Smooth muscle cell of the brain vasculature (primary cell): ENCODE results near the gene PPP4R4.
"Not testable (repeated sequence)": the region's sequence is repeated elsewhere in the genome, so short reads cannot be mapped to it uniquely, and the experiment has no call there.

ENCODE experiments used
- DNase-seq: peaks from one replicate; pipeline ENCODE4 v3.0.0-alpha.2; 2012; ENCODE audit warnings: low read depth, low spot score

The PPP4R4 gene

GRCh38 chr14:94276898-94277561 is 102.9 kb downstream of the PPP4R4 start:
- DNase-seq, result not testable (repeated sequence)

DNA sequence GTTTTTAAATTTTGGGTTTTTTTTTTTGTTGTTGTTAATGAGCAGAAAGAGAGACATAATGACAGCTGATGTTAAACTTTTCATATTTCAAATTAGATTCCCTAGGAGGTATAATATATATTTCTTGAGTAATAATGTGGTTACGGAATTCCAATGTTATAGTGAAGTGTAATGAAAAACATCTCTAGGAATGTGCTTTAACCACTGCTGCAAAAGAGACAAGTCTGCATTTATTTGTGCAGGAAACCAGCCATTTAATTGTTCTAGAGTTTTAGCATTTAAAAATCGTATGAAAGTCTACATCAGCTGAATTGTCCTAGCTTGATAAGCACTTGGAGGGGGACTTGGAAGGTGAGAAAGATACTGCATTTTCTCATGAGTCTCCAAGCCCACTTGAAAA is 104.6 kb downstream of the PPP4R4 start:
- DNase-seq, result no peak

DNA sequence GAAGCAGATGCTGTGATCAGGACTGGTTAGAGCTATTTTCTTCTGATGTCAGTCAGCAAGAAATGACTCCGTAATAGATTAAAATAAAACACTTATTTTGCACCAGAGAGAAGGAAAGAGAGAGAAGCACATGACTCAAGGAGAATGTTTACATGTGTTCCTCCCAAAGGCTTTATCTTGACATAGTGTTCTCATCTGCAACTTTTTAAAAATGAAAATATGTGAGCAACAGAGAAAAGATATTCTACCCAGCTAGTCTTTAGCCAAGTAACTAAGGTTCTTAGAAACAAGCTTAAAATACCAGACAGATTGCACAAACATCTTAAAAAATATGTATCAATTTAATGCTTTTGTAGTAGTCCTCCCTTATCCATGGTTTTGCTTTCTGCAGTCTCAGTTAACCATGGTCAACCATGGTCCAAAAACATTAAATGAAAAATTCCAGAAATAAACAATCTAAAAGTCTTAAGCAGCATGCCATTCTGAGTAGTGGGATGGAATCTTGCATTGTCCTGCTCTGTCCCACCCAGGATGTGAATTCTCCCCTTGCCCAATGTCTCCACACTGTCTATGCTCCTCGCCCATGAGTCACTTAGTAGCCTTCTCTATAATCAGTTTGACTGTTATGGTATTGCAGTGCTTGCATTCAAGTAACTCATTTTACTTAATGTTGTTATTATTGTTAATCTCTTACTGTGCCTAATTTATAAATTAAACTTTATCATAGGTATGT is 109.0 kb downstream of the PPP4R4 start:
- no peak for DNase-seq

DNA sequence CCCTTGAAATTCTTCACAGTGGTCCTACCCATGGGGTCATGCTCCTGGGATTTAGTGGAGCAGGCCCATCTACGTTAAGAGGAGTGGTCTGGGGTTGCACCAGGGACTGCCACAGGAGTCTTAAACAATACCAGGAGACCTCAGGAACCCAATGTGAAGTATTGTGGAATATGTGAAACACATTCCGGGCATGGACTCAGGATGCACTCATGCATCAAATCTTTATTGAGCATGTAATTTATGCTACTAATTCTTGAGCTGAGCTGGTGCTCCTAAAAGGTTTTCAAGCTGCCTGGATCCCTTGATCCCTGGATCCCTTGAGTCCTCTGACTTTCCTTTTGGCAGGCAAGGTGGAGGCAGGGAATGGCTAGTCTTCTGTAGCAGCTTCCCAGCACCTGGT is 110.1 kb downstream of the PPP4R4 start:
- DNase-seq, result no peak

GRCh38 chr14:94285158-94285557 is 111.0 kb downstream of the PPP4R4 start:
- no peak for DNase-seq

DNA sequence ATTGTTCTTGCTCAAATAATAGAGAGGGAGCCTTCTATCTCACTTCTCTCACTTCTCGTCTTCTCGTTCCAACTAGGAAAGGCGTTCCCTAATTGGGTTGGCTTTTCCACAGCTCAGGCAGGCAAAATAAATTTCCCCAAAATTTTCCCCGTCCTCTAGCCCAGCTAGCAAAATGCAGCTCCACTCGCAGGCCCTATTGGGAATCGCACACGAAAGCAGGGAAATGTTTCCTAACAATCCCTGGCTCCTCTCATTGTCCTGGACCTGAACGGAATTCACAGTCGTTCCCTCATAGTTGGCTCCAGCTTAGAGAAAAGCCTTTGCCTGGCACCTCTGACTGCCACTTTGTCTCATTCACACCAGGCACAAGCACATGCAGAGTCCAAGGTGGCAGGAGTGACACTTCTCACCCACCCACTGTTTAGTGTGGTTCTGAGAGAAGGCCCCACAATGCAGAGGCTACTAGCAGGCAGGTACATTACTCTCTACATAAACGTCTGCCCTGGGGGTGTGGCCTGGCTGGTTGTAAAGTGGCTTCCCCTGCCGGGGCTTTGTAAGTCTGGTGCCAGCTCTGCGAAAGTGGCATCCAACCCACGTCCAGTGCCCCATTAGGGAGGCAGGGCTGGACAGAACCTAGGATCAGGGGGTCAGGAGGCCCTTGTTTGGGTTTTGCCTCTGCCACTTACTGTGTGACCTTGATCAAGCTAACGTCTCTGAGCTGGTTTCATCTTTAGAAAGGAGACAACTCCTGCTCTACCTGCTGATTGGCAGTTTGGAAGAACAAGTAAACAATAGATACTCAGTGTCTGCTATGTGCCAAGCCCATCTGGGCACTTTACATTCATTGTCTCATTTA is 114.7 kb downstream of the PPP4R4 start:
- DNase-seq, result no peak

DNA sequence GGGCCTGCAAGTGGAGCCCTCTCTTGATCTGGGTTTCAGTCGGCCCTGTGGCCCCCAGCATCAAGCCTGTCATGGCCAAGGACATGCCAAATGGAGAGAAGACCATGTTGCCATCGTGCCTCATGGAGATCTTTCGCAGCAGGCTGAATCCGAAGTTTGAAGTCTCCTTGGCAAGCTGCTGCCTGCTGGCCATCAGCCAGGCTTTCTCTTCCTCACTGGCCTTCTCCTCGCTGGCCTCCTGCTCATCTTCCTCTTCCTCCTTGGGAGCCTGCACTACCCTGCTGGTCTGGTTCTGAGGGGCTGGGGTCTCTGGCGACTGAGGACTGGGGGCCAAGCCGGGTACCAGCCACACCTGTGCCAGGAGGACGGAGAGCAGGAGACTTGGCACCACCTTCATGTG is 116.1 kb downstream of the PPP4R4 start:
- DNase-seq, result no peak

GRCh38 chr14:94291159-94291905 is 117.2 kb downstream of the PPP4R4 start:
- DNase-seq, result no peak

GRCh38 chr14:94291906-94292525 is 117.9 kb downstream of the PPP4R4 start:
- DNase-seq, result no peak

GRCh38 chr14:94292526-94292871 is 118.4 kb downstream of the PPP4R4 start:
- no peak for DNase-seq

DNA sequence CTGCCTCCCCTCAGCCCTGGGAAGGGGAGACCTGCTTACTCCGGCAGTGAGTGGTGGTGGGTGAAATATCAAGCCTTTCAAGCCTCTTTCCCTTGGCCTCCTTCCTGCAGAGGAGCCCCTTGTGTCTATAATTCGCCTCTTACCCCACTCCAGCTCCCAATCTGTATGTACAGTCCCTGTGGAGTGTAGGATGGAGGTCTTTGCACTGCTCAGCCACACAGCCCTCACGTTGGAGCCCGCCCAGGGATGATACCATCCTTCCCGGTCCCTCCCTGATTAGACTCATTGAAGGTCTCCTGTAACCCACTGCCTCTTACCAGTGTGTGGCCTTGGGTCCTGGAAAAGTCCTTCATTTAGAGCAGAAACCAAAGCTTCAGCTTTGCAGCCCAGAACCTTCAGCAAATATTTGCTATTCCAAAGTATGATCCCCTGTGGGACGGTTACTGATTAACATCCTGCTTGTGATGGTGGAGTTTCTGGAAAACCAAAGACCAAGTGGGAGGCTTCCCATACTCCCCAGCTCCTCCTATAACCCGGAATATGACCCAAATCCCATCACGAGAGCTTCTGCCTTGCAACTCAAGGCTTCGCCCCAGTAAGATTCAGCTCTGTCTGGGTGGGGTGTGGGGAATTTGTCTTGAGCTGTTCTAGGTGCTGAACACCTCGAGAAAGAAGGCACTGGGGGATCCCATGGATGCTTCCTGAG is 118.9 kb downstream of the PPP4R4 start, which contains the start of gene SERPINA10:
Gene SERPINA10, minus strand, starts transcription at position 397 of the 706 bp plus-strand sequence. CDS start 2,675 bp downstream, outside the sequence.
- DNase-seq, result no peak

- DNase-seq, result no peak
These were observed 119.4 kb downstream of the PPP4R4 start for GRCh38 chr14:94293578-94293924.

- DNase-seq, result no peak
These were observed 121.4 kb downstream of the PPP4R4 start for GRCh38 chr14:94295360-94296180.

- DNase-seq, result not testable (repeated sequence)
These were observed 122.0 kb downstream of the PPP4R4 start for GRCh38 chr14:94296181-94296545.

GRCh38 chr14:94298130-94298529 is 124.0 kb downstream of the PPP4R4 start:
- no peak for DNase-seq

GRCh38 chr14:94303111-94303510 is 129.0 kb downstream of the PPP4R4 start:
- DNase-seq, result no peak

- no peak for DNase-seq
These were observed 130.1 kb downstream of the PPP4R4 start for GRCh38 chr14:94304243-94304642.

GRCh38 chr14:94305620-94306019 is 131.5 kb downstream of the PPP4R4 start:
- DNase-seq, result no peak

DNA sequence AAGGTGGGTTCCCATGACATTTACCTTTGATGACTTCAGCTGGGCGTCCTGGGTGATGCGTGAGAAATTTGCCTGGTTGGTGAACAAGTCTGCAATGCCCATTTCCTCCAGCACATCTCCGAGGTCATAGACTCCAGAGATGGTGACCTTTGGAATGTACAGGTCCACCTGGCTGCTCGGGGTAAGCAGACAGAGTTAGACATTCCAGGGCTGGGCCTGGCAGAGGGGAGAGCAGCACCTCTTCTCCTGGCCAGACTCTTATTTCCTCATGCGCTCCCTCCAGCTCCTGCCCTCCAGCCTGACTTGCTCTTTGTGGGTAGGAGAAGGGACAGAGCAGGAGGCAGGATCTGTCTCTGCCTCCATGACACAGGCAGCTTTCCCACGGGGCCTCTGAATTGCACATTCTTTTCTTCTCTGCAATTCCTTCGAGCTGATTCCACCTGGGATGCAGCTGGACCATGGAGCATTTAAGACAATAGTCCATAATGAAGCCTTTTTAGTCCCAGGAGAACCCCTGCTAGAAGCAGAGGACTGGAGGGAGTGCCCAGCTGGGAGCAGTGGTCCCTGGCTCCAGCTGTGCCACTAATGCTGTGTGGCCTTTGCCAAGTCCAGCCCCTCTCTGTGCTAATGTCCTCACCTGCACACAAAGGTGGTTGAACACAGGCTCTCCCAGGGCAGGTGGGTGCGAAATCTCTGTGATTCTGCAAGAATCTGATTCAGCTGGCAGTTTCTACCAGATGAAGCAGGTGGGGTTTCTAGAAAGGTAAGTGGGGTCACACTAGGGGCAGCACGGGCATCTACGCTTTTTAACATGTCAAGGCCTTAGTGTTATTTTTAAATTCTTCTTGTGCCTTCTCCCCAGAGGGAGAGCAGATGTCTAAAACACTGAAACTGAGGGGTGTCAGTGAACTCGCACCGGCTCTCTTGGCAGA is 132.2 kb downstream of the PPP4R4 start:
- DNase-seq, result no peak
